Activated T-cell treated with anti-CD3 and anti-CD28 coated beads, Interleukin-2, amount 50 U/mL, for 4 hours (primary cell): ENCODE data around the gene SELL. TPM values are rescaled to one million over a fixed set of nuclear protein-coding genes. Genes with fewer than 3 reads are reported as not detected.

Source experiments
- total RNA-seq, 3 donors: library from RNA; stranded (reverse); gene quantifications; one replicate each; pipeline ENCODE4 v1.2.1, GENCODE V29; 2021

Gene SELL
- total RNA-seq, 3 donors from 2014 or later: 95.7 to 129 (median 112) TPM

Other genes with a start within 250 kb of the SELL start
- 10 to 100 TPM in 2 of 3 donors, 1 to 10 TPM in 1; 9.1 to 13.5 (median 12.0) TPM for gene SLC19A2, start 225.7 kb downstream of the SELL start, total RNA-seq
- gene F5, start 125.1 kb downstream of the SELL start, total RNA-seq: 100 to 1,000 TPM in 2 of 3 donors, 10 to 100 TPM in 1; 69.1 to 151 (median 149) TPM
- under 1 TPM; 0.35 to 0.48 (median 0.40) TPM for gene SELP, start 81.5 kb downstream of the SELL start, total RNA-seq
- not detected for gene SELE, start 22.5 kb upstream of the SELL start, total RNA-seq
- 10 to 100 TPM in 1 of 3 donors, 1 to 10 TPM in 2; 8.0 to 12.1 (median 9.1) TPM for gene METTL18, start 83.3 kb upstream of the SELL start, total RNA-seq
- 1 to 10 TPM; 7.6 to 7.8 (median 7.7) TPM for gene SCYL3, start 182.3 kb upstream of the SELL start, total RNA-seq